Loucy (cell line): ENCODE measurements around the gene FOXA1.

Experiments
- H2AFZ ChIP-seq: fragments of 200-600 bp; sonication (generic); 2 replicates; pipeline ENCODE4 v1.6.0; 2016; ENCODE audit warnings: antibody characterized with exemption, mild to moderate bottlenecking, low read length, moderate library complexity
- H3F3A ChIP-seq: fragments of 200-600 bp; 2 replicates; pipeline ENCODE4 v1.6.0; 2016; ENCODE audit warnings: antibody characterized with exemption, low read depth, mild to moderate bottlenecking
- H3K27me3 ChIP-seq: fragments of 200-600 bp; sonication (generic); 2 replicates; pipeline ENCODE4 v1.6.1; 2014; ENCODE audit warnings: low read length, mild to moderate bottlenecking; ENCODE audit not compliant: insufficient read depth, poor library complexity, severe bottlenecking
- H3K36me3 ChIP-seq: fragments of 200-600 bp; sonication (generic); 2 replicates; pipeline ENCODE4 v1.6.1; 2016; ENCODE audit warnings: low read length; ENCODE audit not compliant: insufficient read depth
- H3K4me1 ChIP-seq: fragments of 200-600 bp; sonication (generic); 2 replicates; pipeline ENCODE4 v1.5.1; 2014; ENCODE audit warnings: low read length, mild to moderate bottlenecking; ENCODE audit not compliant: insufficient read depth, poor library complexity, severe bottlenecking
- H3K4me2 ChIP-seq: fragments of 200-600 bp; sonication (generic); 2 replicates; pipeline ENCODE4 v1.6.0; 2014; ENCODE audit warnings: antibody characterized with exemption, low read length, low read depth, mild to moderate bottlenecking; ENCODE audit not compliant: poor library complexity, severe bottlenecking
- H3K4me3 ChIP-seq: fragments of 200-600 bp; sonication (generic); 2 replicates; pipeline ENCODE4 v1.5.1; 2014; ENCODE audit warnings: low read length, mild to moderate bottlenecking, mixed read lengths; ENCODE audit not compliant: poor library complexity, severe bottlenecking
- H3K79me2 ChIP-seq: fragments of 200-600 bp; sonication (generic); 2 replicates; pipeline ENCODE4 v1.6.1; 2014; ENCODE audit warnings: low read length; ENCODE audit not compliant: insufficient read depth
- H3K9ac ChIP-seq: fragments of 200-600 bp; sonication (generic); 2 replicates; pipeline ENCODE4 v1.6.0; 2014; ENCODE audit warnings: mild to moderate bottlenecking, low read depth, low read length, moderate library complexity; ENCODE audit not compliant: poor library complexity, severe bottlenecking
- H3K9me2 ChIP-seq: fragments of 200-600 bp; sonication (generic); replicated peaks from 2 replicates; pipeline ENCODE4 v1.6.1; 2016; ENCODE audit warnings: low read depth, low read length, mixed read lengths
- H3K9me3 ChIP-seq: fragments of 200-600 bp; sonication (generic); 2 replicates; pipeline ENCODE4 v1.6.1; 2014; ENCODE audit warnings: mild to moderate bottlenecking, antibody characterized with exemption, low read length, low read depth; ENCODE audit not compliant: insufficient read depth
- H4K20me1 ChIP-seq: fragments of 200-600 bp; sonication (generic); 2 replicates; pipeline ENCODE4 v1.6.0; 2014; ENCODE audit warnings: antibody characterized with exemption, low read length, mild to moderate bottlenecking; ENCODE audit not compliant: insufficient read depth, poor library complexity, severe bottlenecking
- EZH2phosphoT487 ChIP-seq: fragments of 200-600 bp; IDR thresholded peaks from 2 replicates; pipeline ENCODE4 v1.6.1; 2018; ENCODE audit warnings: antibody characterized with exemption, mild to moderate bottlenecking, moderate library complexity, borderline replicate concordance
- TF ChIP-seq, protein P1 (sequence below): fragments of 200-600 bp; sonication (generic); conservative IDR thresholded peaks from 2 replicates; pipeline ENCODE4 v1.5.1; 2014; ENCODE audit warnings: mild to moderate bottlenecking, antibody characterized with exemption, low read length

FOXA1 gene

DNA sequence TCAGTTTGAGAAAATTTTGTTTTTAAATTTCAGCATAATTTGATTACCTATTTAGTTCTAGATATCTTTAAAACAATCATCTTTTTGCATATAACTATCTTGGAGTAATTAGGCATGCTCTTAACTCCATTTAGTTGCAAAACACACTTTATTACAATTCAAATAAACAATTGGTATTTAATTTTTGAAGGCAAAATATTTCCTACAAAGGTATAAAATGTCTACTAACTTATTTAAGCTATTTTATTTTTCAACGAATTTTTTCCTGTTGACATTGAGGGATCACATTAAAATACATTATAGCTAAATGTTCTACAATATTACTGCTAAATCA is 8.3 kb downstream of the FOXA1 start:
- H3K9me2 ChIP-seq, result no peaks in the 10 kb centered on the region
- H3K9ac ChIP-seq, result no peak overlapping the region
- H3K9me3 ChIP-seq, result no peaks in the 10 kb centered on the region
- no peaks in the 10 kb centered on the region for H3F3A ChIP-seq
- H2AFZ ChIP-seq, result no peak overlapping the region
- H3K36me3 ChIP-seq, result no peaks in the 10 kb centered on the region
- H3K27me3 ChIP-seq, result no peaks in the 10 kb centered on the region
- no peak overlapping the region for H3K4me2 ChIP-seq
- TF ChIP-seq, protein P1, sequence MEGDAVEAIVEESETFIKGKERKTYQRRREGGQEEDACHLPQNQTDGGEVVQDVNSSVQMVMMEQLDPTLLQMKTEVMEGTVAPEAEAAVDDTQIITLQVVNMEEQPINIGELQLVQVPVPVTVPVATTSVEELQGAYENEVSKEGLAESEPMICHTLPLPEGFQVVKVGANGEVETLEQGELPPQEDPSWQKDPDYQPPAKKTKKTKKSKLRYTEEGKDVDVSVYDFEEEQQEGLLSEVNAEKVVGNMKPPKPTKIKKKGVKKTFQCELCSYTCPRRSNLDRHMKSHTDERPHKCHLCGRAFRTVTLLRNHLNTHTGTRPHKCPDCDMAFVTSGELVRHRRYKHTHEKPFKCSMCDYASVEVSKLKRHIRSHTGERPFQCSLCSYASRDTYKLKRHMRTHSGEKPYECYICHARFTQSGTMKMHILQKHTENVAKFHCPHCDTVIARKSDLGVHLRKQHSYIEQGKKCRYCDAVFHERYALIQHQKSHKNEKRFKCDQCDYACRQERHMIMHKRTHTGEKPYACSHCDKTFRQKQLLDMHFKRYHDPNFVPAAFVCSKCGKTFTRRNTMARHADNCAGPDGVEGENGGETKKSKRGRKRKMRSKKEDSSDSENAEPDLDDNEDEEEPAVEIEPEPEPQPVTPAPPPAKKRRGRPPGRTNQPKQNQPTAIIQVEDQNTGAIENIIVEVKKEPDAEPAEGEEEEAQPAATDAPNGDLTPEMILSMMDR, result no peak
- no peak for TF ChIP-seq EZH2phosphoT487
- no peak overlapping the region for H3K4me3 ChIP-seq
- no peaks in the 10 kb centered on the region for H4K20me1 ChIP-seq
- H3K4me1 ChIP-seq, result no peaks in the 10 kb centered on the region
- H3K79me2 ChIP-seq, result no peaks in the 10 kb centered on the region

DNA sequence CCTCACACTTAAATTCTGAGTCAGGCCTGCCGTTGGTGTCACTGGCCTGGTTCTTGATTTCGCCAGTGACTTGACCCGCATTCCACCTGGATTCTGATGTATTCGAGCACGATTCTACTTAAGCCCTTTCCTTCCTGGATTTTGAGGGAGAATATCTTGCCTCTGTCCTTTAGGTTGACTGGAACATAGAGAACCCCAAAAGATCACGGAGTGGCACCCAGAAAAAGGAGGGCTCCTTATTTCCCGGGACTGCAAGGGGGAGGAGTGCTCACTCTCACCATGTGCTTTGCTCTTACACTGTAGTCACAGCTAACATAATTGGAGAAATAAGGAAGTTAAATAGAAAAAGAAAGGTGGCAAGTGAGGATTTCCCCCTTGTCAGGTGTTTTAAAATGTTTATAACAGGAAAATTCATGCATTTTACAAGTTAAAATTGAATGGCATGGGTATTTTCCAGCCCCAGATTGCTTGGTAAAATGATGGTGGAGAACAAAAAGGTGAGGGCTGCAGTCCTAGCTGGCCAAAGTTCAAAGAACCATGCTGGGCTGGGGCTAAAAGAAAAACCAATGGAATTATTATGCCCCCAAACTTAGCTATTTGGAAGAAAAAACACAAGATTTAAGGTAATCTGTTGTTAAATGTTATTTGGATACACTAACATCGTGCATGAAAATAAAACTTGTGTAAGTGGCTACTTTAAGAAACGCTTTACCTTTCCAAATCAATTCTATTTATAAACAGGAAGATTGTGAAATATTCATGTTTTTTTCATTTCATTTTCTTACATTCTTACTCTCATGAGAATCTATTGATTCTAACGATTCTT is 8.9 kb downstream of the FOXA1 start:
- Histone ChIP-seq H3K4me2 (no peak overlapping the region), H3K79me2 (no peaks in the 10 kb centered on the region), H2AFZ (no peak overlapping the region), H3K9me3 (no peaks in the 10 kb centered on the region), H3F3A (no peaks in the 10 kb centered on the region), H3K27me3 (no peaks in the 10 kb centered on the region), H3K36me3 (no peaks in the 10 kb centered on the region), H3K9me2 (no peaks in the 10 kb centered on the region), H3K4me1 (no peaks in the 10 kb centered on the region), H4K20me1 (no peaks in the 10 kb centered on the region), H3K4me3 (no peak overlapping the region), H3K9ac (no peak overlapping the region)
- TF ChIP-seq EZH2phosphoT487, result no peak
- TF ChIP-seq, protein P1, result no peak

DNA sequence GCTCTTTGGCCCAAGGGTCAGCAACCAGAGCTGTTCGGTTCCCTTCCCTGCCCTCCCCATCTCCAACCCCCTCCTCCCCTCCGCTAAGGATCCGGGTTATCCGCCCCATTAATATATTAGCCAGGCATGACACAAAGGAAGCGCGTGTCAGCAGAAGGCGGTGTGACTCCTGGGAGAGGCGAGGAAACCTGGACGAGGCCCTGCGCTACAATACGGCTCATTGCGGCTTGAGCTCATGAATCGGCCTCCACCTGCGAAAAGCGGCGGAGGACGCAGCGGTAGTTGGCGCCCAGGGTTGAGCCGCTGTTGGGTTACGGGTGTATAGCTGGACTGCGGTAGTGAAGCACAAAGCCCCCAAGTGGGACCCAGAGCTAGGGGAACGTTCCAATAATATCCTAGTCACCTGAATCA is 9.9 kb downstream of the FOXA1 start:
- TF ChIP-seq, protein P1, result no peak
- TF ChIP-seq EZH2phosphoT487, result no peak
- H3K36me3 ChIP-seq, result no peaks in the 10 kb centered on the region
- H4K20me1 ChIP-seq, result no peaks in the 10 kb centered on the region
- no peaks in the 10 kb centered on the region for H3F3A ChIP-seq
- no peak overlapping the region for H3K4me3 ChIP-seq
- H3K4me1 ChIP-seq, result no peaks in the 10 kb centered on the region
- H3K9me3 ChIP-seq, result no peaks in the 10 kb centered on the region
- no peaks in the 10 kb centered on the region for H3K27me3 ChIP-seq
- H3K9ac ChIP-seq, result no peak overlapping the region
- H3K79me2 ChIP-seq, result no peaks in the 10 kb centered on the region
- no peaks in the 10 kb centered on the region for H3K9me2 ChIP-seq
- no peak overlapping the region for H2AFZ ChIP-seq
- H3K4me2 ChIP-seq, result no peak overlapping the region
